GM19328 (cell line): ENCODE data around the gene ITGA1.

Experiments
- ATAC-seq: cut with Tn5 transposase; IDR thresholded peaks from one replicate; pipeline ENCODE4 v1.9.1; 2021; ENCODE audit warnings: mild to moderate bottlenecking, moderate library complexity; ENCODE audit not compliant: unreplicated experiment

ITGA1 gene

DNA sequence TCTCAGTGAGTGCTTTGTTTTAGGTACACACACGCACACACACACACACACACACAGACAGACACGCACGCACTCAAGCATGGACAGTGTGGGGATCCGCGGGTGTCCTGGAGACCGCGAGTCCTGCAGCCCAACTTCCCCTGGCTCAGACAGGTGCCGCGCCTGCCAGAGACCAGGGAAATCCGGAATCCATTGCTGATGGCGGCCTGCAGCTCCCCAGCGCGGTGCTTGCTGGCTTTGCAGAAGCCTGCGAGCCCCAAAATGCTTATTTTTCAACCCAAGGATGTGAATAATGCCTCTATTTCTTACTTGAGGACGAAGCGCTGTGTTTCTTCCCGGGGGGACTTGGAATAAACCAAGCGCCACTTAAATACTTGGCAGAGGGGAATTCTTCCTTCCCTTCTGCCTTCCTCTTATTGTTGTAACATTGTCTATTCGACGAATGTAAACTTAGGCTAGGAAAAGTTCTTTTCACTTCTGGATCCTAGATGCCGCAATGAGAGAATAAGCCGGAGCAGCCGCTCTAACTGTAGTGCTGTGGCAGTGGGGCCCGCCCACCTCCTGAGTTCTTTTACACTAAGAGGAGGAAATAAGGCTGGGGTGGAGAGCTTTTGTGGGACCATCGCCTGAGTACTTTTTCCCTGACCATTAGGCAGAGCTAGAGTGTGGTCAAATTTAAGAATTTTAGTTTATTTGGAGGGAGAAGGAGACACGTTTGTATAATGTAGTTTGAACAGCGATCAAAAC lies 202.2 kb downstream of the ITGA1 start:
- no peak for ATAC-seq

DNA sequence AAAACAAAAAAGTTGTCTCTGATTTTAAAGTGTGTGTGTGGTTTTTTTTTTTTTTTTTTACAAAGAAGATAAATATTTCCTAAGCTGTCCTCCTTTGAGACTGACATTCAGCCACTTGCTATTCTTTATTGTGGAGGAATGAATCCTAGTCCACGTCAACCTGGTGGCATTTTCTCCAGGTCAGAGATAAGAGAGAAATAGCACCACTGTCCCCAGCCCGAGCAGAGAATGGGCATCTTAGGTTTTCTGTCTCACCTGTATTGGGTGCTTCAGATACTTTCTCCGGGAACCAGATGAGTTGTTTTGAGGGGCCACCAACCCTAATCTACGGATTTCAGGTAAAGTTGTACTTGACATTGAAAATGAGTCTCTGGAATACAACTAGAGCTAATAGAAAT lies 202.8 kb downstream of the ITGA1 start:
- ATAC-seq, result no peak

DNA sequence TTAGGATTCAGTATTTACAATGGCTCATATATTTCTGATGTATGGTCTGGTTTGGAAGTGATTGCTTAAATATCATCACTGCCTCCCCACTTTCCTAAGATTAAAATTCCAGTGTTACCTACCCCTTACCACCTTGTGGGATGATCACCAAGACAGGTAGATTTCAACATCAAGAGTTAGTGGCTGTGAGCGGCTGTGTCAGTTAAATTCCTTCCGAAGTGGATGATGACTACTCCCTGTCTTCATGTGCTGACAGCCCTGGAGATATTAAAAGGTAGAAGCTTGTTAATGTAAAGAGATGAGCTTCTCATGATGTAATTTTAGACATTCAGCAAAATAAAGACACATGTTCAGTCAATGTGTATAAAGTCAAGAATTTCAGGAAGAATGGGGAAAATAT lies 205.7 kb downstream of the ITGA1 start:
- no peak for ATAC-seq

DNA sequence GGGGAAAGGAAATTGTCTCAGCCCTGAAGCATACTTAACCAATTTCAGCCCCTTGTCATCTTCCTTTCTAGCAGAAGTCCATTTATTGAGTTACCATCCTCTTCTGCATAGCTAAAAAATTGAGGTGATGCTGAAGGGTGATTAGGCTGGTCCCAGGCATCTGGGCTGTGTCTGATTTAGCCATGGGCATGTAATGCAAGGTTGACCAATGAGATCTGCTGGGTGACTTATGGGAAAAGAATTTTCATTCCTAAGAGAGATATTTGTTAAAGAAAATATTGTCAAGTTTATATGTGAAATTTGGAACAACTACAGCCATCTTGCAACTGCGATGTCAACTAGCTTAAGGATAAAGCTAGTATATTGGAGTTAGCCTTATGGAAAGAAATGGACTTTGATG lies 206.6 kb downstream of the ITGA1 start:
- no peak for ATAC-seq

DNA sequence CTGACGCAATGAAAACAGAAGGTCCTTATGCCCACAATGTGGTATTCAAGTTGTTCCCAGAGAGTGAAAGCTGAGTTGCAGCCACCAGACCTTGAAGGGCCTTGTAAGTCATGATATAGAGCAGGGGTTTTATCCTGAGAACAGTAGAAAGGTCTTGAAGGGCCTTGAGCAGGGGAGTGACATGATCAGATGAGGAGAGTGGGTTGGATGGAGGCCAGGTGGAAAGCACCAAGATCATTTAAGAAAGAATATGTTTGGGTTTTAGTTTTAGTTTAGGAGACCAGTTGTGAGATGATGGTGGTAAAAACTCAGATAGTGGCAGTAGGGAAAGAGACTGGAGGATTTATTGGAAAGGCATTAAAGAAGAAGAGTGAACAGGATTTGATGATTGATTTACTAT lies 207.4 kb downstream of the ITGA1 start:
- ATAC-seq, result no peak

DNA sequence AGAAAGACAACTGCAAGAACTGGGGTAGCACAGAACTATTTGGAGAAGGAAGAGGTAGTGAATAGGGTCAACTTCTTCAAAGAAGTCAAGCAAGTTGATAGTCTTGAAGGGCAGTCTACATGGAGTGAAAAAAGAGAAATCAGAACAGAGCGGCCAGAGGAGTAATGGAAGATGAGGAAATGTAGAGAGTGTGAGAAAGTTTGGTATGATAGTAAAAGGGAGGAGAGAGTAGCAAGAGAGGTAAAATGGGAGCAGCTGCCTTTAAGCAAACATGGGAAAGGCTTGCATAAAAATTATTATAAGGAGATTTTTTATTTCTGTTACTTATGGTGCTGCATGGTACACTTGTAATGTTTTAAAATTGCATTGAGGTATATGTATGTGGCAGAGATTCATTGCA lies 208.2 kb downstream of the ITGA1 start:
- ATAC-seq, result no peak

DNA sequence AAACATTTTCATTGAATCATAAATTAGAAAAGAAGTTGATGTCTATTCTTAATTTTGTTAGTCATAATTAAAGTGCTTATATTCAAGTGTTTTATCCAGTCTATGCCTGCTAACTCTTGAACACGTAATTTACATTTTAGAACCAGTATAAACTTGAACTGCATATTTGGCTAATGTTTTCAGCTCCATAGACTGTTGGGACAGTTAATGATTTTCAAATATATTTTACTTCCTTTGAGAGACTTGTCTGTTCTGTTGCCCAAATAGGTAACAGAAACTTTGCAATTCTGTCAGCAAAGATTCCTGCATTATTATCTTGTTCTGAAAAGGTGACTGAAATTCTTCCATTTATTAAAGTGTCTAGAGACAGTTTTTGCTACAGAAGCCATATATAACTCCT lies 209.3 kb downstream of the ITGA1 start:
- ATAC-seq, result no peak

DNA sequence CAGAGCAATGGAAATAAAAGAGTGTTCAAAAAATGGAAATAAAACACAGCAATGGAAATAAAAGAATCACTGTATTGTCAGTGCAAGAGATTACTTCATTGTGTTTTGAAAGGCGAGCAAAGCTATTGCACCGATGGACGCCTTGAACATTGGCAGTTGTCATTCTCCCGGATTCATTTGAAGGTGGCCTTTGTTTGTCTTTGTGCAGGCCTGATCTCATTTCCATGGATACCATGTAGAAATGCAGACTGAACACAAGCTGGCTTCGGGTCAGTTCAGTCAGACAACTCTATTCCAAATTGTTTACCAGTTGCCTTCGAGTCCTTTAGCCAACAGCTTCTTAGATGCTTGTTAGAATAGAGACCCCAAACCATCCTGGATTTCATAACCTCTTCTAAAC lies 209.7 kb downstream of the ITGA1 start:
- no peak for ATAC-seq

DNA sequence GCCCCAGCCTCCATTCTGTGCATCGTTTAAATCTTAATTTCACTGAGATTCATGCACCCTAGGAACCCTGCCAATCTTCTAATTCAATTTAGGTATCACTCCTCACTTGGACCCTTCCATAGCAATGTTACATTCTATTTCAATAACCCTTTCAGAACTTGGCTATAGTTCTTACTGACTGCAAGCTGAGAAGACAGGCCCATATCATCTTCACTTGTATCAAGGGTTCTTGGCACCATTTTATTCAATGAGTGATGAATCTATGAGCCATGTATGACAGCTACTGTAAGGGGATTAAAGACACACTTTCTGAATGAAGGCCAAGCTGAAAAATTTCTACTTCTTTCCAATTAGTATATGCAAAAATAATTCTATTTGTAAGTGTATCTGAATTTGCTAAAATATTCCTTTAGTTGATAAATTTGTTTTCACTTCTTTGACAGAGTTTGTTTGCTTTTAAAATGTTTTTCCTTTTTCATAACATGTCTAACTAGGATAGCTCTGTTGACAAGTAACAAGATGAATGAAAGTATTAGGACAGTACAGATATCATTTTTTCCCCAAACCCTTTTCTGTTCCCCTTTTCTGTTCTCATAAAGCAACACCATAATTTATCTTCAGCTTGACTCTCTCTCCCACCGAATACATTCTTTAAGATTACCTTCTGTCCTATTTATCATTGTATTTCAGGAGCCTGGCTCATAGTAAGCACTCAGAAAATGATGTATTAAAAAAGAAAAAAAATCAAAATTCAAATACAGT lies 211.0 kb downstream of the ITGA1 start:
- no peak for ATAC-seq

DNA sequence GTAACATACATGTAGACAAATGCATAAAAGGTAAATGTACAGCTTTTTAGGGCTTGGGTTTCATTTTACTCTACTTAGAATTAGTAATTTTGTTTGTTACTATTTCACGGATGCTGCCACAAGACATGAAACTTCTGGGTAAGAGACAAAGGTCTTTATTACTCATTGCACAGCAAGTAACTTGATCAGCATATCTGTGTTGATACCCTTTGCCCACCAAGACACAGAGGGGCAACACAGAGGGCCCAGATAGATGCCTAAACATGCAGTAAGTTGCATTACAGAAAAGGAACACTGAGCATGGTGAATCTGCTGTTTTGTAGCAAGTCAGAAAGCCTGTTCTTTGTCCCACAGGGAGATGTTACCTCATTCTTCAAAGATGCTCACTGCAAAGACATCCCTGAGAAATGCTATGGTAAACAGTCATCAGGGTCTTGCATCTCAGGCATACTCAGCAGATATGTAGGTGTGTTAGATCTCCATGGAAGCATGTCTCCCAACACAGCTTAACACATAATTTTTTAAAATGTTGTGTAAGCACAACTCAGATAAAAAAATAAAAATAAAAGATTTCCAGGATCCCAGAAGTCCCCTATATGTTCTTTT lies 211.7 kb downstream of the ITGA1 start:
- ATAC-seq, result no peak

DNA sequence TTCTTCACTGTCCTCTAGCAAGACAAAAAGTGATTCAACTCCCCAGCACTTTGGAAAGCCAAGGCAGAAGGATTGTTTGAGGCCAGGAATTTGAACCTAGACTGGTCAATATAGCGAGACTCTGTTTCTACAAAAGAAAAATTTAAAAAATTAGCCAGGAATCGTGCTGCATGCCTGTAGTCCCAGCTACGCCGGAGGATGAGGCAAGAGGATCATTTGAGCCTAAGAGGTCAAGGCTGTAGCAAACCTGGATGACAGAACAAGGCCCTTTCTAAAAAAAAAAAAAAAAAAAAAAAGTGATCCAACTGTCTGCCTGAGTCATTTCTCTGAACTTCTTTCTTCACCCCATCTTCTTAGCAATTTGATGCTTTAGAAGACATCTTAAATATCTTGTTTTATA lies 213.8 kb downstream of the ITGA1 start:
- no peak for ATAC-seq

DNA sequence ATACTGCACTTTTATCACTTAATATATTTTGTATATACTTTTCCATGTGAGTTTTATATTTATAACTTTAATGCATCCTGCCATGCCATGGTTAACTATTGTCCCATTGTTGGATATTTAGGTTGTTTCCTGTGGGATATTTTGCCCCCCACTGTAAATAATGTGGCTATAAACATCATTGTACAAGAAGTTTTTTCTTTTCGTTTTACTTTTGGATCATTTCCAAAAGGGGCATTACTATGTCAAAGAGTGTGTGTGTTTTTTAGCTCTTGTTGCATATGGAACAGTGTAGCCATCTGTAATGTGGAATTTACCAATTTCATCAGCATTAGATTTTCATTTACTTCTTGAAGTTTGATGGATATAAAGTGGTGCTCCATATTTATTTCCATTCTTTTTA lies 214.8 kb downstream of the ITGA1 start:
- ATAC-seq, result no peak

DNA sequence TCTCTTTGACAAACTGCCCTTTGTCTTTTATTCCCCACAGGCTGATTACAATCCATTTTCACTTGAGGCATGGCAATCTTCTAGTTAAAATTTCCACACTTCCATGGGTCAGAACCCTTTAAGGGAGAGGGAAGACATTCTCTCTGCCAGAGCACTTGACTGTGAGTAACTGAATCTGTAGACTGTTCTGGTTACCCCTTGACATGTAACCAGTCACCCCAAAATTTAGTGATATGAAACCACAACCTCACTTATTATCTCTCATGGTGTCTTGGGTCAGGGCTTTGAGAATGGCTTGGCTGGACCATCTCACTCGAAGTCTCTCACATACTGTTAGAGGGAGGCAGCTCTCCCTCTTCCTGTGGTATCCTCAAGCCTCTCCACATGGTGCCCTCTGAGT lies 215.4 kb downstream of the ITGA1 start:
- ATAC-seq, result no peak

DNA sequence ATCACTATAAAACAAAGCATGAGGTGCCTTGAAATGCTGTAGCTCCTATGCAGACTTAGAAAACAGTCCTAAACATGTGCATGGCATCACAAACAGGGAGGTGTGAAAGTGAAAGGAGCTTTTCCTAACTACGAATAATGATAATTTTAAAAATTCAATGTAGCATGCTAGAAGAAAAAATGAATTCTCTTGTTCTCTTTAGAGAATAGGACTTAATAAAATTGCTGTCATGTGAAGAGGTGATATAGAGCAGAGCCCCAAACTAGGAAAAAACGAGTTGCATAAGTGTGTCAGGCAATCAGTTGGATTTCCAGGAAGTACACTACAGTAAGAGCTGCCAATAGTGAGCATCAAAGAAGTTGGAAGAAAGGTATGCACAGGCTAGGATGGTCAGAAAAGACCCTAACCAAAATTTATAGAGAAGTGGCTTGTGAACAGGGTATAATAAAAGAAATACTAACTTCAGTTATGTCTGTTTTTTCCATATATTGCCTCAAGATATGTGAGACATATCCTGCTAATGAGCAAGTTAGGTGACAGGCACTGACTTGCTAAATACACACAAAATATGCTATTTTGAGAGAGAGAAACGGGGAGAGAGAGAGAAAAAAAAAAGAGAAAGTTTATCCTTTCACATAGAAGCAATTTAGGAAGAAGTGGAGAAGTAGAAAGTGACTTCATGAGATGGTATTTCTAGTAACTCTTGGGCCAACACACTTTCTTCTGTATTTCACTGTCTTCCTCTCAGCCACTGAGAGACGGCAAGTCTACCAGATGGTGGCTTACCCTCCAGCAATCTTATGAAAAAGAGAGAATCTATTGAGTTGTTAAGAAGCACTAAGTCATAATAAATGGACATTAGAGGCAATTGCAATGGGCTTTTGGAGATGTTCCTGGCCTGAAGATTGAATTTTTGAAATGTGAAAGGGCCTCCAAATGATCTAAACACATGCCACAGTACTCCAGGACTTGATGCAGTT lies 219.5 kb downstream of the ITGA1 start:
- no peak for ATAC-seq

DNA sequence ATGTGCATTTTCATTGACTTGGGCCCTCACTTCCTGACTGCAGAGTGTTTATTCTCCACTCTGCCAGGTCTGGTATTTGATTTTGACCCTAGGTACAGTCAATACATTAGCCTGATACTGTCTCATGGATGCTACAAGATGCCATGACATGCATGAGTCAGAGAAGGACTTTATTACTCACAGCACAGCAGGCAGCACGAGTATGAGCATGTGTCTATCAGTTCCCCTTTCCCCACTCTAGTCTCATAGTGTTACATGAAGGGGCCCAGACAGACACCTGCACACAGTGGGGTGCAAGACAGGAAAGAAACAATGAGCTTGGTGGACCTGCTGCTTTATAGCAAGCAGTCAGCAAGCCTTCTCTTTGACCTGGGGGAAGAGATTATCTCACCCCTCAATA lies 221.0 kb downstream of the ITGA1 start:
- ATAC-seq, result peak; percentile 91
